K562 (cell line): Measurements from ENCODE around the gene IPCEF1. TPM values are rescaled to one million over a fixed set of nuclear protein-coding genes. Genes with fewer than 3 reads are reported as not detected.

Source experiments
- ATAC-seq: fragments of 200-7000 bp; cut with Tn5 transposase; 3 replicates; pipeline ENCODE4 v1.9.1; 2020; ENCODE audit warnings: moderate library complexity
- BruUV-seq: library from RNA; stranded (reverse); fragments of 400-500 nt; replicated peaks from 2 replicates; lab custom pipeline; 2021; lab: Mats Ljungman, UMichigan
- CTCF ChIA-PET: fragments of 300-600 bp; formaldehyde crosslinking; extraction: SDS; loops from one replicate; lab custom pipeline; 2021; ENCODE audit warnings: low intra/inter-chr PET ratio; lab: Yijun Ruan, JAX
- POLR2A ChIA-PET: fragments of 300-600, 350-650 bp; sonication (Branson Sonifier 250); formaldehyde crosslinking; extraction: SDS; loops from one replicate; lab custom pipeline; 2021; ENCODE audit warnings: antibody characterized with exemption, inconsistent platforms; lab: Yijun Ruan, JAX
- DNase-seq, 4 experiments: peaks; one replicate each; pipeline versions ENCODE4 v3.0.0 to v3.0.0-alpha.2; 2011 to 2018; ENCODE audit warnings: low spot score in 3 of 4, mixed read lengths in 3 of 4; ENCODE audit errors: extremely low read depth in 1 of 4
- FAIRE-seq: peaks from 2 replicates; lab custom pipeline; 2011; peaks lifted over from hg19 to GRCh38; lab: Jason Lieb, UNC
- H2AFZ ChIP-seq: 2 replicates; pipeline ENCODE4 v1.6.0; 2011; ENCODE audit warnings: low read depth, low read length, control low read depth, inconsistent platforms
- H3K27ac ChIP-seq: fragments of 200-600 bp; 3 replicates; pipeline ENCODE4 v1.8.0; 2011; ENCODE audit warnings: low read depth, mild to moderate bottlenecking, control low read depth, inconsistent platforms, low read length, moderate library complexity, mixed read lengths; ENCODE audit errors: extremely low read depth
- H3K27me3 ChIP-seq, 2 experiments: fragments of 300-600 bp in 1 of 2; 2 replicates in 1 of 2; 3 replicates in 1 of 2; pipeline versions ENCODE4 v1.6.0 to v1.8.0; 2011; ENCODE audit warnings: inconsistent platforms in 2 of 2, low read length in 2 of 2, mild to moderate bottlenecking in 1 of 2, mixed read lengths in 1 of 2, moderate library complexity in 1 of 2; ENCODE audit not compliant: control insufficient read depth in 2 of 2, insufficient read depth in 2 of 2
- H3K36me3 ChIP-seq: fragments of 300-600 bp; 3 replicates; pipeline ENCODE4 v1.8.0; 2011; ENCODE audit warnings: mild to moderate bottlenecking, low read length, inconsistent platforms; ENCODE audit not compliant: control insufficient read depth, insufficient read depth
- H3K4me1 ChIP-seq, 2 experiments: fragments of 200-600 bp in 1 of 2; replicated peaks in 1 of 2; 2 replicates in 1 of 2; 3 replicates in 1 of 2; pipeline versions ENCODE4 v1.5.1 to v1.8.0; 2011; ENCODE audit warnings: inconsistent platforms in 2 of 2, low read length in 2 of 2, mild to moderate bottlenecking in 1 of 2, mixed read lengths in 1 of 2, moderate library complexity in 1 of 2; ENCODE audit not compliant: control insufficient read depth in 2 of 2, insufficient read depth in 2 of 2
- H3K4me2 ChIP-seq: 2 replicates; pipeline ENCODE4 v1.6.1; 2011; ENCODE audit warnings: low read length, control low read depth, inconsistent platforms, mixed read lengths; ENCODE audit not compliant: insufficient read depth
- H3K4me3 ChIP-seq: fragments of 200-600 bp; sonication (generic), shearing (Covaris generic); 2 replicates; pipeline ENCODE4 v1.5.1; 2016; ENCODE audit warnings: control low read depth, inconsistent platforms
- H3K79me2 ChIP-seq: fragments of 200-600 bp; 3 replicates; pipeline ENCODE4 v1.8.0; 2011; ENCODE audit warnings: low read length, inconsistent platforms; ENCODE audit not compliant: control insufficient read depth, insufficient read depth
- H3K9ac ChIP-seq, 2 experiments: 2 replicates each; pipeline versions ENCODE4 v1.6.0 to v1.6.1; 2011; ENCODE audit warnings: low read depth in 2 of 2, low read length in 2 of 2, control low read depth in 1 of 2, inconsistent platforms in 1 of 2, mild to moderate bottlenecking in 1 of 2, mixed read lengths in 1 of 2; ENCODE audit not compliant: insufficient read depth in 1 of 2
- H3K9me1 ChIP-seq: one replicate; pipeline ENCODE4 v1.6.0; 2011; ENCODE audit warnings: inconsistent platforms, mild to moderate bottlenecking, low read length, moderate library complexity; ENCODE audit not compliant: control insufficient read depth, insufficient read depth
- H3K9me3 ChIP-seq: replicated peaks from 2 replicates; pipeline ENCODE4 v1.5.1; 2011; ENCODE audit warnings: low read depth, low read length, inconsistent platforms; ENCODE audit not compliant: control insufficient read depth, insufficient read depth
- H4K20me1 ChIP-seq: replicated peaks from 2 replicates; pipeline ENCODE4 v1.6.1; 2011; ENCODE audit warnings: low read length, inconsistent platforms, mixed read lengths; ENCODE audit not compliant: control insufficient read depth, insufficient read depth
- BRD4 ChIP-seq: fragments of 200-600 bp; sonication (generic); IDR thresholded peaks from 2 replicates; pipeline ENCODE4 v1.6.1; 2017; ENCODE audit warnings: inconsistent platforms
- GTF3C2 ChIP-seq: IDR thresholded peaks from 3 replicates; pipeline ENCODE4 v1.6.1; 2011; ENCODE audit warnings: borderline replicate concordance, mild to moderate bottlenecking, moderate library complexity; ENCODE audit not compliant: insufficient read length; ENCODE audit errors: extremely low read depth
- RUNX1 ChIP-seq: sonication (generic); IDR thresholded peaks from 2 replicates; pipeline ENCODE4 v1.6.1; 2016; ENCODE audit warnings: antibody characterized with exemption, low read depth
- SIN3B ChIP-seq: fragments of 450-650 bp; IDR thresholded peaks from 2 replicates; pipeline ENCODE4 v1.6.1; 2017; ENCODE audit warnings: low read depth, mild to moderate bottlenecking, moderate library complexity
- ZBTB26 ChIP-seq: fragments of 450-650 bp; formaldehyde crosslinking; IDR thresholded peaks from 2 replicates; pipeline ENCODE4 v1.4.0; 2022; ENCODE audit warnings: missing genetic modification characterization
- ZNF197 ChIP-seq: fragments of 200-800 bp; sonication (Bioruptor generic); IDR thresholded peaks from 2 replicates; pipeline ENCODE4 v1.6.1; 2016; ENCODE audit warnings: low read depth, missing genetic modification characterization, missing compliant biosample characterization
- ZNF696 ChIP-seq: fragments of 250-450 bp; sonication (Bioruptor Pico); conservative IDR thresholded peaks from 2 replicates; pipeline ENCODE4 v1.4.0; 2020; ENCODE audit warnings: mild to moderate bottlenecking, moderate library complexity
- WGBS: fragments of 100-300 bp; shearing (Covaris generic); methylation state at CpG from one replicate; pipeline ENCODE4 v1.1.6; 2016; ENCODE audit warnings: low coverage, mixed read lengths; ENCODE audit not compliant: insufficient coverage; ENCODE audit errors: missing lambda C conversion rate; 5-methylcytosine and 5-hydroxymethylcytosine counted together
- in situ Hi-C: fragments of 300-500 bp; cut with MboI; formaldehyde crosslinking; loops from 4 replicates; pipeline ENCODE4 v1.15.0; 2018; ENCODE audit warnings: inconsistent platforms, mixed read lengths
- intact Hi-C: fragments of 100-400 bp; cut with micrococcal nuclease; formaldehyde crosslinking; loops from 2 replicates; pipeline ENCODE4 v1.14.2; 2022
- polyA plus RNA-seq, 8 experiments: library from polyadenylated mRNA; depleted of rRNA in 4 of 8; stranded (reverse) in 5 of 8; unstranded in 3 of 8; fragments of >200 nt; fragmentation: Nextera tagmentation in 2 of 8; fragmentation: Illumina TruSeq in 1 of 8; extraction: Ambion mirVana in 2 of 8; extraction: Trizol in 1 of 8; gene quantifications; 2 replicates each; pipeline versions ENCODE4 v1.2.1 to v1.2.3, GENCODE V29; 2011 to 2014; ENCODE audit warnings: inconsistent platforms in 1 of 8, missing spikeins in 1 of 8
- total RNA-seq, 7 experiments: library from RNA; depleted of rRNA in 6 of 7; stranded (reverse); fragments of >200 nt in 6 of 7; fragmentation: Illumina TruSeq in 2 of 7; extraction: Trizol in 2 of 7; gene quantifications; 2 replicates each; pipeline versions ENCODE4 v1.2.1 to v1.2.3, GENCODE V29; 2011 to 2021; ENCODE audit warnings: low replicate concordance in 1 of 7
- TF ChIP-seq, protein P1 (sequence below): fragments of 450-650 bp; IDR thresholded peaks from 2 replicates; pipeline ENCODE4 v1.6.1; 2016; ENCODE audit warnings: antibody characterized with exemption
- TF ChIP-seq, protein P2 (sequence below): sonication (generic); formaldehyde crosslinking; IDR thresholded peaks from 2 replicates; pipeline ENCODE4 v1.8.1; 2022; ENCODE audit warnings: missing genetic modification reagents

Gene IPCEF1
- total and polyA plus RNA-seq, 9 of the 15 experiments (the other 6 are each of a cell fraction or from before 2014, with no cell fraction given) = 0.14 to 0.18 TPM; not detected in 7

DNA sequence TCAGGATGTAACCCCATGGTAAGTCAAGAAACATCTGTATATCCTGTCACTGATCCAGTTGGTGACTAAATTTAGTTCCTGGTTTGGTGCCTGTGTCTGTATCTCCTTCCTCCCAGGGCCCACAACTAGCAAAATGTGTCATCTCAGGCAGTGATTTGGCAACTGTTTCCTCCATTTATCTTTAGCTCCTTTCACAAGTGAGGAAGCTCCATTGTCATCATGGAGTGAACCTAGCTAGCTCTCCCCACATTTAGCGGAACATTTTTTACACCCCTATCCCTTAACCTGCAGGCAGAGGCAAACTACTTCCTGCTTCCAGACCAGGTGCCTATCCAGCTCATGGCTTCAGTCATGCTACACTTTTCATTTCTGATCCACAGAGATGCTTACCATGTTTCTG is 99.5 kb downstream of the IPCEF1 start:
- TF ChIP-seq SIN3B = no peak
- no peak for TF ChIP-seq BRD4
- no peak for TF ChIP-seq ZNF197 (CRISPR knock-in tag)
- no peak for TF ChIP-seq GTF3C2
- no peak for TF ChIP-seq ZNF696 (CRISPR knock-in tag)
- TF ChIP-seq, protein P1, sequence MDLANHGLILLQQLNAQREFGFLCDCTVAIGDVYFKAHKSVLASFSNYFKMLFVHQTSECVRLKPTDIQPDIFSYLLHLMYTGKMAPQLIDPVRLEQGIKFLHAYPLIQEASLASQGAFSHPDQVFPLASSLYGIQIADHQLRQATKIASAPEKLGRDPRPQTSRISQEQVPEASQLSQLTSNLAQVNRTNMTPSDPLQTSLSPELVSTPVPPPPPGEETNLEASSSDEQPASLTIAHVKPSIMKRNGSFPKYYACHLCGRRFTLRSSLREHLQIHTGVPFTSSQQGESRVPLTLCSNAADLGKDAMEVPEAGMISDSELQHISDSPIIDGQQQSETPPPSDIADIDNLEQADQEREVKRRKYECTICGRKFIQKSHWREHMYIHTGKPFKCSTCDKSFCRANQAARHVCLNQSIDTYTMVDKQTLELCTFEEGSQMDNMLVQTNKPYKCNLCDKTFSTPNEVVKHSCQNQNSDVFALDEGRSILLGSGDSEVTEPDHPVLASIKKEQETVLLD = no peak
- TF ChIP-seq, protein P2, sequence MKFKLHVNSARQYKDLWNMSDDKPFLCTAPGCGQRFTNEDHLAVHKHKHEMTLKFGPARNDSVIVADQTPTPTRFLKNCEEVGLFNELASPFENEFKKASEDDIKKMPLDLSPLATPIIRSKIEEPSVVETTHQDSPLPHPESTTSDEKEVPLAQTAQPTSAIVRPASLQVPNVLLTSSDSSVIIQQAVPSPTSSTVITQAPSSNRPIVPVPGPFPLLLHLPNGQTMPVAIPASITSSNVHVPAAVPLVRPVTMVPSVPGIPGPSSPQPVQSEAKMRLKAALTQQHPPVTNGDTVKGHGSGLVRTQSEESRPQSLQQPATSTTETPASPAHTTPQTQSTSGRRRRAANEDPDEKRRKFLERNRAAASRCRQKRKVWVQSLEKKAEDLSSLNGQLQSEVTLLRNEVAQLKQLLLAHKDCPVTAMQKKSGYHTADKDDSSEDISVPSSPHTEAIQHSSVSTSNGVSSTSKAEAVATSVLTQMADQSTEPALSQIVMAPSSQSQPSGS (CRISPR knock-in tag) = no peak
- no peak for TF ChIP-seq ZBTB26
- TF ChIP-seq RUNX1 = no peak
- TF ChIP-seq, all 486 proteins: peak for 0
- DNase-seq = no peak
- WGBS = 15% methylated on average over 1 of the region's 1 CpG
- no peaks in the 10 kb centered on the region for H3K36me3 ChIP-seq
- no TSS peak for BruUV-seq
- POLR2A ChIA-PET = no interaction called here
- no peaks in the 10 kb centered on the region for H4K20me1 ChIP-seq
- in situ Hi-C loops (no loop called here), intact Hi-C loops (no loop called here)
- no peak overlapping the region for H3K4me3 ChIP-seq
- no peak overlapping the region for H3K9ac ChIP-seq
- no peaks in the 10 kb centered on the region for H3K9me1 ChIP-seq
- no peak for ATAC-seq
- H3K4me1 ChIP-seq = no peaks in the 10 kb centered on the region
- H2AFZ ChIP-seq = no peak overlapping the region
- CTCF ChIA-PET = no interaction called here
- FAIRE-seq = no peak
- H3K27ac ChIP-seq = no peak overlapping the region
- H3K9me3 ChIP-seq = peaks cover 4% of the 10 kb centered on the region
- no peak overlapping the region for H3K4me2 ChIP-seq
- H3K27me3 ChIP-seq = no peaks in the 10 kb centered on the region
- no peaks in the 10 kb centered on the region for H3K79me2 ChIP-seq
